HG02588 (cell line): Measurements from ENCODE around the gene ID3.
"Not testable (repeated sequence)": the region's sequence is repeated elsewhere in the genome, so short reads cannot be mapped to it uniquely, and the experiment has no call there.

Experiments used
- ATAC-seq: cut with Tn5 transposase; IDR thresholded peaks from one replicate; pipeline ENCODE4 v1.9.1; 2021; ENCODE audit warnings: mild to moderate bottlenecking, moderate library complexity; ENCODE audit not compliant: unreplicated experiment

Gene ID3

GRCh38 chr1:23589585-23589986 is 30.3 kb upstream of the ID3 start:
- ATAC-seq, result no peak

DNA sequence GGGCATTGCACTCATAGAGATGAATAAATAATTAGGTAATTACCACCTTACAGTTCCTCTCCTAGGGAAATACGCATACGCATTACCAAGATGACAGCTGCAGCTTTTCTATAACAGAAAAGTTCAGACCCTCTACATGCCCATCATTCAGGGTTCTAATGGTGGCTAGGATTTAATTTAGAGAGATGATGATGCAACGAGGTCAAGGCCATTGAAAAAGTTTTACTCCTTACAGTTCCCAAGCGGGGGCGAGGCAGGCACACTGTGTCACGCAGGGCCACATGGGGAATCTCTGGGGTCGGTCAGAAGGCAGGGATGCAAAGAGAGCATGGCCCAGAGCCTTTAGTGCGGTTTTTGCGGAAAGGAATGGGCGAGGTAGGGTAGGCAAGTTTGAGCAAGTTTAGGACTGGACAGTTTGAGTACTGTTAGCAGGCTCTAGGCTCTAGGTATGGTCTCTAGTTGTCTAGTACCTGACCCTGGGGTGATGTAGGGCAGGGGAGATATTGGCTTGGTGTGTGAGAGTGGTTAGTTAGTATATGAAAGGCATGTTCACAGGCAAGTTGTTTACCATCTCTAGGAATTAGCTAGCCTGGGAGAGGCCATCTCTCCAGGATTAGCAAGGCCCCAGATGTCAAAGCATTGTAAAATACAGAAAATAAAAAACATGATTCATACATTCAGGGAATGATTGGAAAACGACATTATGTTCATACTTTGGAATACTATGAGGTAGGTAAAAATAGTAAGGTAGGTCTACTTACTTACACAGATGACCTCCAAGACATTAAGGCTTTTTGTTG is 29.6 kb upstream of the ID3 start:
- no peak for ATAC-seq

- ATAC-seq, result no peak
Measured at GRCh38 chr1:23585321-23586022, 26.2 kb upstream of the ID3 start.

- ATAC-seq, result not testable (repeated sequence)
Measured at GRCh38 chr1:23583727-23584126, 24.4 kb upstream of the ID3 start.

DNA sequence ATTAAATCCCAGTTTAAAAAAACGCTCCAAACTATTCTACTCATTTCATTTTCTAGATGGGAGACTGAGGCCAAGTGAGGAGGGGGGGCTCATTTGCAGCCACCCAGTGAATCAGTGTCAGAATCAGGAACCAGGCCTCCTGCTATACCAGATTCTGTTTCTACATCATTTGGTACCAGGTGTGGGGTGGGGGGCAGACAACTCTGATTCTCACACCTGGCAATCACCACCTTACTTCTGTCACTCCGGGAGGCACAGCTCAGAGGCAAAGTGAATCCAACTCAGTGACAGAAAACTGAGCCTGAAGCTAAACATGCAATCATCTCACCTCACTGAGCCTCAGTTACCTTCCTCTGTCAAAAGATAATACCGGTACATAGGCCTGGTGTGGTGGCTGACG is 23.5 kb upstream of the ID3 start:
- no peak for ATAC-seq

DNA sequence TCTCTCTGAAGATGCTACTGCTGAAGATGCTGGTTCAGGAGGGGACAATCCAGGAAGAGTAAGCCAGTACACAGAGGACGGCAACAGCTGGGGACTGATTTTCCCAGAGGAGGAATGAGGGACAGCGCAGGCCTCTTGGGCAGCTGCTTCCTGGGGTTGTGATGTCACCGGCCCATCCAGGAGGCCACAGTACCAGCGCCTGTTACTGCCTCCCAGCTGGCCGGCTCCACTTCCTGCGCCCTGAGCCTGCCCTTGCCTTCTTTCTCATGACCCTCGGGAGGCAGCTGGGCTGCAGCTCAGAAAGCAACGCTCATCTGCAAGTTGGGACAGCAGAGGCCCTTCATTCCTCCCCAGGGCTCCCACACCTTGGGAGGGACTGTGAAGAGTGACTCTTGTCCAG is 21.9 kb upstream of the ID3 start:
- ATAC-seq, result no peak

DNA sequence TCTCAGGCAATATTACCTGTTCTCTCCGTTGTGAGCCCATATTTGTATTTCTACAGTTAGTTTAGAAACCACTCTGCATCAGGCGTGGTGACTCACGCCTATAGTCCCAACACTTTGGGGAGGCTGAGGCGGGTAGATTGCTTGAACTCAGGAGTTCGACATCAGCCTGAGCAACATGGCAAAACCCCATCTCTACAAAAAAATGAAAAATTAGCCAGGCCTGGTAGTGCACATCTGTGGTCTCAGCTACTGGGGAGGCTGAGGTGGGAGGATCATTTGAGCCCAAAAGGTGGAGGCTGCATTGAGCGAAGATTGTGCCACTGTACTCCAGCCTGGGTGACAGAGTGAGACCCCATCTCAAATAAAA is 19.7 kb upstream of the ID3 start:
- ATAC-seq, result no peak

GRCh38 chr1:23578311-23578996 is 19.2 kb upstream of the ID3 start:
- no peak for ATAC-seq

DNA sequence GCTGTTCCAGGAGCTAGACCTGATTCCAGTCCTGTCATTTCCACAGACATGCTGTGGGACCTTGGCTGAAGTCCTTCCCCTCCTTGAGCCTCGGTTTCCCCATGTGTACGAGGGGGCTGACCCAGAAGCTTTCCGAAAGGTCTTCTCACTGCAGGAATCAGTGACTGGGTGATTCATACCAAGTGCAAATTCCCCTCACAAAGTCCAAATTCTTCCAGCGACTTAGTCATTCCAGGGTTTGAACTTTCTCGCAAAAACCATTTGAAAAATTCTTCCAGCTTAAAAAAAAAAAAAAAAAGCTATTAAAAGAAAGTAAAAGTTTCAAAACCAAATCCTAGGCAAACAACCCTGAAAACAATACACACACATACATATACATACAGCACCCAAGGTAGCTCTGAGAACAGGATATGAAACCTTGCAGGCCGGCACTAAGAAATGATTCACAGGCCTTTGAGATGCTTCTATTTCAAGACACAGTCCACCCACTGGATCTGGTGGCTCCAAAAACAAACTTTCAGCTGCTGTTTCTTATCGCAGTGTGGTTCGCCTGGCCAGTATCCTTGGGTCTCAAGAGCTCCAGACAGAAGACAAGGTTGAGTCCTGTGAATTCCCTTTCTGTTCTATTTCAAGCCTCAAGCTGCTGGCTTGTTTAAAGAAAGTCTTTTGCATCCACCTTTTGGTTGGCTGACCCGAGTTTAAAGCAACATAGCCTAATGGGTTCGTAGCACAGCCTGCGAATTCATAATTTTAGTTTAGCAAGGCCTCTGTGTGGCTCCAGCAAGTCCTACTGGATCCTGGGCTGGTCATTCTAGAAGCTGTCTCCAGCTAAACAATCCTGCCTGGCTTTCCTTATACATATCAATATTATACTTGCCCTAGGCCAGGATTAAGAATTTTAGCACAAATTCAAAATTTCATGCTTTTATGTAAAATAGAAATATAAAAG is 18.0 kb upstream of the ID3 start:
- peak; percentile 94 for ATAC-seq

- ATAC-seq, result no peak
Measured at GRCh38 chr1:23576338-23577055, 17.2 kb upstream of the ID3 start.

GRCh38 chr1:23575226-23575810 is 16.0 kb upstream of the ID3 start:
- no peak for ATAC-seq

DNA sequence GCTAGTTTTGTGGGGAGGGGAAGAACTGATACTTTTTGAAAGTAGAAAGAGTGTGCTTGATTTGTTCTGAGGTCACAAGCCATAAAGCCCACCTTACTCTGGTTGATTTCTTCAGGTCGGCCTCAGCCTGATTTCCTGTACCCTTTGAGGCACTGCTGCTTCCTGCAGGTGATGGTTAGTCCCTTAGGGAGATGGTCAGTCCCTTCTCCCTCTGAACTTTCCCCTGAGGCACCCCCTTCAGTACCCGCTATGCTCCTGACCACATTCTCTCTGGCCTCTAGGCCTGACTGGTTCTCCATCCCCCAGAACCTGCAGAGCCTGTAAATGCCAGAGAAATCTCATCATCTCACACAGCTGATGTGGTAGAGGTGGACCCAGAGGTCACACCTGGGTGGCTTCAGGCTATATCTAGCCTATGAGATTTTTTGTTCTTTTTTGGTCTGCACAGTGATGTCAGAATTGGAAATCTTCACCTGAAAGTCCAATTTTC is 15.0 kb upstream of the ID3 start:
- ATAC-seq, result no peak

GRCh38 chr1:23573574-23574182 is 14.4 kb upstream of the ID3 start:
- no peak for ATAC-seq

DNA sequence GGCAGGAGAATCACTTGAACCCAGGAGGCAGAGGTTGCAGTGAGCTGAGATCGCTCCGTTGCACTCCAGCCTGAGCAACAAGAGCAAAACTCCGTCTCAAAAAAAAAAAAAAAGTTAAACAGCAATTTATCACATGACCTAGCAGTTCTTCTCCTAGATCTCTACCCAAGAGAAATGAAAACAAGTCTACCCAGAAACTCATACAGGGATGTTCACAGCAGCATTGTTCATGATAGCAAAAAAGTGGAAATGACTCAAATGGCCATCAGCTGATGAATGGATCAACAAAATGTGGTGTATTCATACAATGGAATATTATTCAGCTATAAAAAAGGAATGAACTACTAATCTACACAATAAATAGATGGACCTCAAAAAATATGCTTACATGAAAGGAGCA is 12.2 kb upstream of the ID3 start:
- no peak for ATAC-seq

DNA sequence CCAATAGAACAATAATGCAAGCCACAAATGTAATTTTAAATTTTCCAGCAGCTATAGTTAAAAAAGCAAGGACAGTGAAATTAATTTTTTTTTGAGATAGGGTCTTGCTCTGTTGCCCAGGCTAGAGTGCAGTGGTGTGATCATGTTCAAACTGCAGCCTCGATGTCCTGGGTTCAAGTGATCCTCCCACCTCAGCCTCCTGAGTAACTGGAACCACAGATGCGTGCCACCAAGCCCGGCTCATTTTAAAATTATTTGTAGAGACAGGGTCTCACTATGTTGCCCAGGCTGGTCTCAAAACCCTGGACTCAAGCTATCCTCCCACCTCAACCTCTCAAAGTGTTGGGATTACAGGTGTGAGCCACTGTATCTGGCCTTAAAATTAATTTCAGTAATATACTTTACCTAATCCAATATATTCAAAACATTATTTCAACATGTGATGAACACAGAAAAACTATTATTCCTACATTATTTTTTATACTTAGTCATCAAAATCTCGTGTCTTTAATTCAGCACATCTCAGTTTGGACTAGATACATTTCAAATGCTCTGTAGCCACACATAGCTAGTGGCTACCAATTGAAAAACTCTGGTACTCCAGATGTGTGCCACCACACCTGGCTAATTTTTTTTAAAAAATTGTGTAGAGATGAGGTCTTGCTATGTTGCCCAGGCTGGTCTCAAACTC is 10.8 kb upstream of the ID3 start:
- ATAC-seq, result no peak

DNA sequence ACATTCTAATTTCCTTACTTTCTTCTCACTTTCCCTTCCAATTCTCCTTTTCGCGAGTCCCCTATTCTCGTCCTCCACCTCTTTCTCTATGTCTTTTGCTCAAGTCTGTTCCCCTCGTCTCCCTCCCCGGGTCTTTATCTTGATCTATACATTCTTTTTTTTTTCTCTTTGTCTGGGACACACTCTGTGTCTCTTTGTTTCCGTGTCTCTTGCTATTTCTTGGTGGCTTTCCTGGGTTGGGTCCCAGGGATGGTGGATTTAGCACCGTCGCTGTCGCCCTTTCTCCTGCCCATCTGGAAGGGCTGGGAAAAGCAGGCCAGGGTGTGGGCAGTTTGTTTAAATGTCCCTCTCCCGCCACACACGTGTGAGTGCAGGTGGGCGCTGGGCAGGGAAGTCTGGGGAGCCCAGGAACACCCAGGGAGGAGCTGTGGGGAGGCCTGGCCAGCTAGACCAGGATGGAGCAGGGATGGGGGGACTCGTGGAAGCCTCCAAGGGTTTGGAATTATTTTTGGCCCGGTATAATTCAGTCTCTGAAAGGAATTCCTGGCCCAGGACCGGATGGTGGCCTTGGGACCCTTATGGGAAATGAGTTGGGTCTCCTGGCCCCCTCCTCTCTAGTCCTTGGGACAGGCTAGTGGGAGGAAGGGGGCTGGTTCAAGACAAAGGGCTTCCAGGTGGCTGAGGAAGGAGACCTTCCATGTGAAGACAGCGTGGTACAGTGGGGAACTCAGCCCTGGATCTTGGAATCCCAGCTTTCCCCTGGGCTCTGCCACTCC is 9.5 kb upstream of the ID3 start:
- no peak for ATAC-seq

DNA sequence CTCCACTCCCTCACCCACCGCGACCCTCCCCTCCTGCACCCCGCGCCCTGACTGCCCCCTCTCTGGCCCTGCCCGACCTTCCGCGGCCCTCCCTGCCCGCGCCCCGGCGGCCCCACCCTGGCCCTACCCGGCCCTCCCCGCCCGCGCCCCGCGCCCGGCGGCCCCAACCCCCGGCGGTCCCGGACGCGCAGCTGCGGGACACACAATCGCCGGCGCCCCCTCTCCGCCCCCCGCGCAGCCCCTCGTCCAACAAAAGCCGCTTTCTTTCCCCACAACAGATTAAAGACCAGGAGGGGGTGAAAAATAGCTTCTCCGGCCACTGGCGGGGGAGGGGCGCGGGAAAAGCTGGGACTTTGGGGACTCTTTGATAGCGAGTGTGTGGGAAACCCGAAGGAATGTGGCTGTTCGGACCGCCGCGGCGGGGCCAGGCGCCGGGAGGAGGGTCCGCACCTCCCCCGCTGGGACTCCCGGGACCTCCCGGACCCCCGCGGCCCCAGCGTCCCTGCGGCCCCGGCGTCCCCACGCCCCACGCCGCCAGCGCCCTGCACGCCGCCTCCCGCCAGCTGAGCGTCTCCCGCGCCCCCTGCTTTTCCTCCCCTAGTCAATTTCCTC is 8.8 kb upstream of the ID3 start:
- ATAC-seq, result no peak

- no peak for ATAC-seq
Measured at GRCh38 chr1:23567629-23567995, 8.3 kb upstream of the ID3 start.
